Measurements from ENCODE around the gene TSPYL1.

Gene TSPYL1

DNA sequence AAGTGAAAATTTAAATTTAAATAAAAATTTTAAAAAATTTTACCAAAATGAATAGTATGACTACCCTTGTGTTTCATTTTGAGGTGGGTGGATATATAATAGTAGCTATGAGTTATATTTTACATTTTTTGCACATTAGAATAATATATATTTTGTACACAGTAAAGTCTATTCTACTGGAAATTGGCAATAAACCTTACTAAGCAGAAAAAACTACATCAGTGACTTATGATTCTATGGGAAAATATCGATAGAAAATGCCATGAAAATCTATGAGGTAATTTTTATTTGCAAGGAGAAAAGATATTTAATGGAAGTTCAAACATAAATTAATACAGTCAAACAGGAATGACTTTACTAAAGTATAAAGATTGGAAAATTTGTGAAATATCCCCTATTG lies 23.0 kb downstream of the TSPYL1 start:
- no peak for DNase-seq

DNA sequence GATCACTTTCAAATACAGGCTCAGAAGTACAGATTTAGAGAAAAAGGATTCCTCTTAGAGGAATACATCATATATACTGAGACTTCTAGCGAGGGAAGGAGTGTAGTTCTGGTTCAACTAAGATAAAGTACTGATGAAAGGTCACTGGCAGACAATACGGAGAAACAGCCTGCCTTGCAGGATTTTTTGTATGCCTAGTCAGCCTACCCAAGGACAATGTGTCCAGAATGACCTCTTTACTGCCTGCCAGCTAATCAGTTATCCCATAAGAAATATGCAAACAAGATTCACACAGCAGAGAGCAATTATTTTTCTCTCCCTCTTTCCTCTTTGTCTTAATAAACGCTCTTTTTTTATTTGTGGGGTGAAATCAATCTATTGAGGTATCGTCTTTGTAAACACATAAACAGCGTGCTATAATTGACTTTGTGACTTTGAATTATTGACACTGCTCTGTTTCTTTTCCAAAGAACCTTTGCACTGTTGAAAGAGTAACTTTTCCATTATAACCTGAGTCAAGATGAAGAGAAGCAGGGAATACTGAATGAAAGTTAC lies 24.4 kb downstream of the TSPYL1 start:
- no peak for DNase-seq

DNA sequence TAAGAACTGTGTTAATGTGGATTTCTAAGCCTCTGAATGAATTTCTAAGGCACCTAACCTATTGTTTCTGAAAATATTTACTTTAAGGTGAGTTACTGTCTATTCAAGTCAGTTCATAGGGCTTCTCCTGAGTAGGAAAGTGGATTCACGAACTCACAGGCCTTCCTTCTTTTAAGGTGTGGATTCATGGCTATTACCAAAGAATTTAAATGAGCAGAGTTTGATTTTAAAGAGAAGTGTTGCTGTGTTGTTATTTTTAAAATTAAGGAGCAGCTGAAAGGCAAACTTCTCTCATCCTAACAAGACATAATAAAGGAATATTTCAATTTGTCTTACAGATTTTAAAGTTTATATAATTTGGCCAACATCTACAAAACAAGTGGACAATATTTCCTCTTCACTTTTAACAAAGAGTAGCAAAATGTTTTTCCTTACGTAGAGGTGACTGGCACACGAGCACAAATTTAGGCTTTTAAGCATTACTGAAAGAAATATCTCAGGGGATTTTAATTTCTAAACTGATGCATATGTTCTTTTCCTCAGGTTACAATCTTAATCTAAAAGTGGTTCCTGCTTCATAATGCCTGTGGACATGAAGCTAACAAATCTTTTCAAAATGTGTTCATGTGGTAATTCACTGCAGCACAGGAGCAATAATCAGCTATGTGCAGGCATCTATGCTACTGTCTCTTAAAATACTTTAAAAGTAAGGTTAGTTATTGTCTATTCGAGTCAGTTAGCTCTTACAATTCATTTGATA lies 25.3 kb downstream of the TSPYL1 start:
- DNase-seq, result no peak

DNA sequence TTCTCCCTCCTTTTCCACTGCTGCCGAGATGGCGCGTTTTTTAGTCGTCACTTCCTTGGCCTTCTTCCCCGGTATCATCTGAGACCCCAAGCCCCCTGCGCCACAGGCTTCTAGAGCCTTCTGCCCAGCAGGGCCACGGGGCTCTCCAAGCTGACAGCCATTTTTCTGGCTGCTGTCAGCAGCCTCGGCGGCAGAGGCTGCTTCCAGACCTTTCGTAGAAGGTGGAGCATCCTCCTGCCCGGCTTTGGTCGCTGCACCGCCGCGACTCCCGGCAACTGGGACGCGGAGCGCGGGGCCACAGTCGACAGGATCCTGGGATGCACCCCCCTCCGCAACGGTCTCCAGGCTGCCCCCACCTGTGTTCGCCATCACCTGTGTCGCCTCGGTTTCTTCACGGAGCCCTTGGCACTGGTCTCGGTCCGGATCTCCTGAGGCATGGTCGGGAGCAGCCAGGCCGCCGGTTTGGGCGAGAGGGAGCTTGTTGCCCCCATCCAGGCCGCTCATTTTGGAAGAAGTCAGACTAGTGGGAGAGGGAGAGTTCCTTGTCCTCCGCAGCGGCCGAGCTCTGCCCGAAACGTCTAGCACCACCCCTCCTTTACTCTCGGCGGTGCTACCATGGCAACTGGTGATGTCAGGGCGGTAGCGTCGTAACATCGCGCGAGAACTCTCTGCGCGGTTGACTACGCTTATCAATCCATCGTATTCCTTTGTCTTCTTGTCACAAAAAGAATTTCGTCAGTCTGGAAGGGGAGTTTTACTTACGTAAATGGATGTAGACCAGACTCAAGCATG lies 26.0 kb downstream of the TSPYL1 start, which contains the start of gene TSPYL4:
TSPYL4 (minus strand) TSS at position 571 of the 792 bp plus-strand sequence; CDS start at position 504, 67 bp downstream.
- DNase-seq, result peak; percentile 88

DNA sequence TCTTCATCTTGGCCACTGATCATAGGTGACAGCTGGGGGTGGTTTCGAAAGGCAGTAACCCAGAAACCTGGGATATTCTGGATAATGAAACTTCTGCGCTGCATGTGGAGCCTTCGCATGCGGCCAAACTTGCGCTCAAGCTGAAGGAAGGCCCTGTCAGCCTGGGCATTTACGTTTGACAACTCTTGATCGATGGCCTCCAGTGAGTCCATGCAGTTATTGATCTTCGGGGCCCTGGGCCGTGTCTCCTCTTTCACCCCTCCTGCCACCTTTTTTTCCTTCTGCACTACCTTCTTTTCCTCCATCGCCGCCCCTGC lies 26.6 kb downstream of the TSPYL1 start:
- no peak for DNase-seq

DNA sequence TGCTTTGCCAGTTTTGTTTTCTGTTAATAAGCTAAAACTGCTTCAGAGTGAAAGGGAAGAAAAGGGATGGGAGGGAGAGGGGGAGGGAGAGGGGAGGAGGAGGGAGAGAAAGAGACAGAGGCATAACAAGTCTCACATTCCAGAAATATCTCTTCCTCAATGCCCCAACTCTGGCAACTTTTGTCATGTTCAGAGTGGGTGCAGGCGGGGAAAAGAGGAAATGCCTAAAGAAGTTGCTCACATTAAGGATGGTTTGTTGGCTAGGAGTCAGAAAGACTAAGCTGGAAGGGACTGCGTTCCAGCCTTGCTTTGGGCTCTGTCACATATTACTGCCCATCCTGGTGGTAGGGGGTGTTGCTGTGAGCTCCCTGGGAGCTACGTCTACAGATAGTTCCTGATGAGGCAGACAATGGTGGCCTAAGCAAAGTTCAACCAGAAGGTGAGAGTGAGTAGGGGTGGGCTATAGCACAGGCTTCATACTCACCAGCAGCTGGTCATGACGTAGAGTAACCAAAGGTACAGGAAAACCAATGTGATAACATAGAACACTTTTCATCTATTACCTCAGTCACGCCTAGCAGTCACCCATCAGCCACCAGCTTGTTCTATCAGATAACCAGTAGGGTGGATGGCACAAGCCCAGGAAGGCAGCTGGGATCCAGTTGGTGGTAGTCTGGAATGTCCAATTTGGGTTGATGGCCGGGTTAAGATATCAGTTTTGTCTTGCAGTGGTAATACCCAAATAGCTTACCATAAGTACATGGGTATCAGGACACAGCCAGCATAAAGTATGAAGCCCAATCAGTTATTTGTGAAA lies 28.0 kb downstream of the TSPYL1 start:
- DNase-seq, result no peak

DNA sequence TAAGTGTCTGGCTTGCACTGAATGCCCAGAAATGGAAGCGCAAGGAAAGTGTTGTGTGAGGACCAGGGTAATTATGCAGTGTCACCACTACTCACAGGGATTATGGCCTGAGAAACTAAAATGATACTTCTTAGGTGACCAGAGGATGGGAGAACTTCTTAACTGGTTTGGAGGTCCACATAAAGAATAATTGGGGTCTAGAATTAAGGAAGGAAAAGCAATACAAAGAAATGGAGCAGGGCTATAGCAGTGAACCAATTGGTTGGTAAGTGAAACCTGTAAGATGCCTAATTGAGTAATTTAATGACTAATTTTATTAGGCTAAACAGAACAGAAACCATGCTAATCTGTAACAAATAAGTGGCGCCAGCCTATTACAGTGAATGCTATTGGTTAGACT lies 31.2 kb downstream of the TSPYL1 start:
- no peak for DNase-seq

DNA sequence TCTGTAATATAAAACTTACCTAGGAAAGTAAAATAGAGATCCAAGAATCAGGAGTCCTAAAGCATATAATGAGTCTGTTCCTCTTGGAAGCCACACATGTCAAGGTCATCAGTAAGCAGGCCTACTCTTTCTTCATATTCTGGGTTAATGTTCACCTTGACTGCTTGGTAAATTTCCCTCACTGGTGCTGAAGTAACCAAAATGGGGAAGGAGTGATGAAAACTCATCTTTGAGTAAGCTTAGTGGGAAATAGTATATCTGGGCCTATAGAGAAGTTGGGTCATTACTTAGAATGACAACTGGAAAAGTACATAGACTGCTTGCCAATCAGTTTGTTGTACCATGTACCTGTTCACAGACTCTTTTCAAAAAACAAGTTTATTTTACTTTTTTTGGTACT lies 32.4 kb downstream of the TSPYL1 start:
- DNase-seq, result no peak

DNA sequence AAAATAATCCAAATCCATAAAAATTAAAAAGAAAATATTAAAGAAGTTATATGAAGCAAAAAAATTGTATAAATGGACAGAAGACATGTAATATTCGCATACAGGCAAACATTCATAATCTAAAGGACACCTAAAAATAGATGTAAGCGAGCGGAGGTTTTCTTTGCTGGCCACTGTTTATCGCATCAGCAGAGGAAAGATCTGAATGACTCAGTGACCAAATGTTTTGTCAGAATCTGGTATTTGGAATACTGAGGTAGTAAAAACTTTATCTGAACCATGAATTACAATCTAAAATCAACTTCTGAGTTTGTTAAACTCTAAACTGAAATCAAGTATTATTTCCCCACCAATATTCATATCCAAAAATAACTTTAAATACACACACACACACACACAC lies 33.6 kb downstream of the TSPYL1 start:
- no peak for DNase-seq

DNA sequence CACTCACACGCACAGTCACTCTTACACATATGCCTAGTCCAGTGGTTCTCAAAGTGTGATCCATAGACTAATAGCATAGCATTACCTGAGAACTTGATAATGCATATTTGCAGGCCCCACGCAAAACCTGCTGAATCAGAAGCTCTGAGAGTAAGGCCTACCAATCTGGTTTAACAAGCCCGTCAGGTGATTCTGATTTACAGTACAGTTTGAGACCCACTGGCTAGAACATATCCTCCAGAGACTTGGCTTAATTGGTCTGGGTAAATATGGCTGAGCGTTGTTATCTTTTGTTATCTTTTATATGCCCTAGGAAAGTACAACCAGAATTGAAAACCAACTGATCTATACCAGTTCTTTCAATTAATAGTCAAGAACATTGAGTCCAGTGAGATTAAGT lies 35.4 kb downstream of the TSPYL1 start:
- DNase-seq, result no peak

DNA sequence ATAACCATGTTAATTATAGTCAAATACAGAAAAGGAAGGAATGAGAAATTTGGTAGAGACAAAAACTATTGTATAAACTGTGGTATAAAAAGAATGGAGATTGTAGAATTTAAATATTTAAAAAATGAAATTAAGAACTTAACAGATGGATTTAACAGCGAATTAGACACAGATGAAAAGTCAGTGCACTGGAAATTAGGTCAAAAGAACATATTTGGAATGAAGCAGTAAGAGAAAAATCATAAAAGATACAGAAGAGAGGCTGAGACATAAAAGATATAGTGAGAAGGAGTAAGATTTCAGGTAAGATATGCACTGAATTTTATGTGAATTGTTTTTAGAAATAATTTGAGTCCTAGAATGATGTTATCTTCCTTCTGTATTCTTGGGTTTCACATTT lies 39.9 kb downstream of the TSPYL1 start:
- DNase-seq, result no peak

DNA sequence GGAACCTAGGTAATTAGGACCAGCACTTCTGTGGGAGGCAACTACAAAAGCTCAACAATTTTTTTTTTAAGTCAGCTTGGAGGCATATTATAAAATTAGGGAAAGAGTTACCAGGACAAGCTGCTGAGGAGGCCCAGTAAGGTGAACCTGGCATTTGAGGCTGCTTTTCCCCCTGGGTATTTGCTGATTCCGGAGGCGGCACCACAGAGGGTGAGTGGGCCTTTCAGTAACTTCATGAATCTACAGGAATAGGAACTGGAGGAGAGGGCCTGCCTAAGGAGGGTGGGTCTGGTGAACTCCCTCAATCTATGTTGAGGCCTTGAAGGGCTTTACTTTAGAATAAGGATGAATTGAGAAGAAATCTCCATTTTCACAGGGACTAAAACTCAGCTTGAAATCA lies 40.5 kb downstream of the TSPYL1 start:
- DNase-seq, result no peak

DNA sequence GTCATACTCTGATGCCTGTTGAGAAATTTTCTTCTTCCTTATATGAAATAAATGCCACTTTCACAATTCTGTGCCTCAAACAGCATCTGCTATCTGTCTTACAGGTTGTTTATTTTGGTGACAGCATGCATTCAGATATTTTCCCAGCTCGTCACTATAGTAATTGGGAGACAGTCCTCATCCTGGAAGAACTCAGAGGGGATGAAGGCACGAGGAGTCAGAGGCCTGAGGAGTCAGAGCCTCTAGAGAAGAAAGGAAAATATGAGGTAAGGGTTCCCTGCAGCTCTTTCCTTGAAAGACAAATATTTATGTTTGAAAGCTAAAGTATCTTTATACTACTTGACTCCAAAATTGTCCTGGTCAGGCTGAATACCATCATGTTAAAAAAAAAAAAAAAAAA lies 41.6 kb downstream of the TSPYL1 start:
- DNase-seq, result no peak

DNA sequence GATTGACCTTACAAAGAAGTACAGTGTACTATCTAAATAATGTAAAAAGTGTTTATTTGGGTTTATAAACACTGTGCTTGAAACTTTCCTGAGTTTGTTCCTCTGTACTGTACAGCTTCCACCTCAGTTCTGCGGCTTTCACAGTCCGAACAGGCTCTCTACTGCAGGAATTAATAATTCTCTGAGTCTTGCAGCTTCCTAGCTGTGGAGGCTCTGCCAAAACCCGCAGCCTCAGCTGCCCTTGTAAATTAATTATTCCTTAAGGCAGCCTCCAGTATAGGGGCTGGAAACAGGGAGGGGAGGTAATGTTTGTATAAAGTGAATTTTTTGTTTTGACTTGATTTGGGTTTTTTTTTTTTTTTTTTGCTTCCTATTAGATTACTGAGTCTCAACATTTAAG lies 45.0 kb downstream of the TSPYL1 start:
- DNase-seq, result no peak

DNA sequence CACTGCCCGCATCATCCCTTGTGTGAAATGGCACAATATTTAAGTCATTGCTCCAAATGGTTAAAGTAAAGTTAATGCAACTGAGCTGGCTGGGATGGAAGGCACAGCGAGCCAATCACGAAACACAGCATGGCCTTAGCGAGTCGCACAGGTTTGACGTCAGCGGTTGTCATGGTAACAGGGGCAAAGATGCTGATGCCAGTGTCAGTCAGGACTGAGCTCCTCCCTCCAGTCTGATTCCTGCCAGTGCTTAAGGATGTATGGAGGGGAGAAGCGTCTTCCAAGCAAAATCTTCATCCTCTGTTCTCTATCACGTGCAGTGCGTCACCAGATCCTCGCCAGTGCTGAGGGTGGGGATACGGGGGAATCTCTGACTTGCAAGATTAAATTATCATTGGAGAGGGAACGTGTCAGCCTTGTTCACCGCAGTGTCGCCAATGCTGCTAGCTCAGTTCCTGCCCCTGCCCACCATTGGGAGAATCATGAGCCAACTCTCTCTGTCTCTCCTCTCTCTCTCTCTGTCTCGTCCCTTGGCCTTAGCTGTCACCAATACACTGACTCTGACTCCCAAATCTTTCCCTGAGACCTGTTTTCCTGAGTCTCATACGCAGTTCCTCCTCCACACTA lies 50.3 kb downstream of the TSPYL1 start:
- DNase-seq, result no peak

Measured in COR-L47 (cell line).